ENCODE results near the gene BCAP29.

DNA sequence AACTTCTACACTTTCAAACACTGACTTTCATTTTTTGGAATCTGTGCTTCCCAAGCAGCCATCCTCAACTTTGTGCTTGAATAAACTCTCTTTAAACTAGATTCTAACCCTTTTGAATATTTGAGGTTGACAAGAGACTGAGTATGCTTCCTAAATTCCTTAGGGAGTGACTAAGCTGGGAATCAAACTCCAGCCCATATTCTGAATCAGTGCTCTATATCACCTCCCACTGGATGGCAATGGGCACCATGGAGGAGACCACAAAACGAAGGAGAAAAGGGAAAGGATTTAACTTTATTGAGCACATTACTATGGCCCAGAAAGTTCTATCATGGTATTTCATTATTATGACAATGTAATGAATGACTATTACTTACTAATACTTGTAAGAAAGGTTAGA, 63.4 kb downstream of the BCAP29 start:
- TF ChIP-seq, protein P1, sequence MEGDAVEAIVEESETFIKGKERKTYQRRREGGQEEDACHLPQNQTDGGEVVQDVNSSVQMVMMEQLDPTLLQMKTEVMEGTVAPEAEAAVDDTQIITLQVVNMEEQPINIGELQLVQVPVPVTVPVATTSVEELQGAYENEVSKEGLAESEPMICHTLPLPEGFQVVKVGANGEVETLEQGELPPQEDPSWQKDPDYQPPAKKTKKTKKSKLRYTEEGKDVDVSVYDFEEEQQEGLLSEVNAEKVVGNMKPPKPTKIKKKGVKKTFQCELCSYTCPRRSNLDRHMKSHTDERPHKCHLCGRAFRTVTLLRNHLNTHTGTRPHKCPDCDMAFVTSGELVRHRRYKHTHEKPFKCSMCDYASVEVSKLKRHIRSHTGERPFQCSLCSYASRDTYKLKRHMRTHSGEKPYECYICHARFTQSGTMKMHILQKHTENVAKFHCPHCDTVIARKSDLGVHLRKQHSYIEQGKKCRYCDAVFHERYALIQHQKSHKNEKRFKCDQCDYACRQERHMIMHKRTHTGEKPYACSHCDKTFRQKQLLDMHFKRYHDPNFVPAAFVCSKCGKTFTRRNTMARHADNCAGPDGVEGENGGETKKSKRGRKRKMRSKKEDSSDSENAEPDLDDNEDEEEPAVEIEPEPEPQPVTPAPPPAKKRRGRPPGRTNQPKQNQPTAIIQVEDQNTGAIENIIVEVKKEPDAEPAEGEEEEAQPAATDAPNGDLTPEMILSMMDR (IDR thresholded peaks at IDR 0.05): no peak
- no peak for TF ChIP-seq POLR2A (IDR thresholded peaks at IDR 0.05)

Measured in heart left ventricle (tissue), 13 donors.